ENCODE measurements around the gene PSME4.

DNA sequence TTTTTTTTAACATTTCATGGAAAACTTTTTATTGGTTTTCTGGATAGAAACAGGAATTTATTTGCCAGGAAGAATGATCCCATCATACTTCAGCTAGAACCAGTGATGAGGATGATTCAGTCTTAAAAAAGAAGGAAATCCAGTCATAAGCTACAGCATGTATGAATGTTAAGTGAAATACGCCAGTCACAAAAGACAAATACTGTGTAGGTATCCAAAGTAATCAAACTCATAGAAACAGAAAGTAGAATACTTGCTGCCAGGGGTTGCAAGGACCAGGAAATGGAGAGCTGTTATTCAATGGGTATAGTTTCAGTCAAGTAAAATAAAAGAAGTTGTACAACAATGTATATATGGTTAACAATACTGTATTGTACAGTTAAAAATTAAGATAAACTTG is 21.3 kb downstream of the PSME4 start:
- TF ChIP-seq CTCF (IDR thresholded peaks at IDR 0.05; ENCODE audit: borderline replicate concordance, extremely low read depth, low read length, poor library complexity, severe bottlenecking), result no peak
- no peak for TF ChIP-seq EZH2 (IDR thresholded peaks at IDR 0.05; ENCODE audit: borderline replicate concordance, low read depth, low read length, severe bottlenecking)

Data from DND-41 (cell line).